Neuronal stem cell (in vitro differentiated cells): ENCODE data around the gene CYP27C1.
A peak's percentile ranks its signal among the peaks of the same experiment; 100 is the strongest.

Source experiments
- DNase-seq: peaks from one replicate; pipeline ENCODE4 v3.0.0-alpha.2; 2013; ENCODE audit warnings: low spot score
- H2AFZ ChIP-seq: one replicate; pipeline ENCODE4 v1.6.1; 2013; ENCODE audit warnings: mild to moderate bottlenecking, low read length, inconsistent platforms
- H2AK5ac ChIP-seq: 2 replicates; pipeline ENCODE4 v1.6.1; 2013; ENCODE audit warnings: low read depth, mild to moderate bottlenecking, inconsistent platforms, low read length, moderate library complexity, mixed read lengths
- H2BK120ac ChIP-seq: 2 replicates; pipeline ENCODE4 v1.6.1; 2013; ENCODE audit warnings: low read depth, mild to moderate bottlenecking, inconsistent platforms, low read length, moderate library complexity, mixed read lengths
- H2BK12ac ChIP-seq: one replicate; pipeline ENCODE4 v1.6.1; 2013; ENCODE audit warnings: low read length, inconsistent platforms
- H2BK15ac ChIP-seq: 2 replicates; pipeline ENCODE4 v1.6.1; 2013; ENCODE audit warnings: mild to moderate bottlenecking, low read length, inconsistent platforms, mixed read lengths
- H2BK5ac ChIP-seq: one replicate; pipeline ENCODE4 v1.6.1; 2013; ENCODE audit warnings: inconsistent platforms, mild to moderate bottlenecking, low read length, moderate library complexity
- H3K14ac ChIP-seq: one replicate; pipeline ENCODE4 v1.6.1; 2013; ENCODE audit warnings: low read length, inconsistent platforms
- H3K18ac ChIP-seq: 2 replicates; pipeline ENCODE4 v1.6.1; 2013; ENCODE audit warnings: low read length, inconsistent platforms
- H3K23ac ChIP-seq: 2 replicates; pipeline ENCODE4 v1.6.1; 2013; ENCODE audit warnings: low read depth, mild to moderate bottlenecking, mixed read lengths, low read length, inconsistent platforms; ENCODE audit not compliant: poor library complexity
- H3K27ac ChIP-seq: replicated peaks from 3 replicates; pipeline ENCODE4 v1.5.1; 2013; ENCODE audit warnings: low read length, inconsistent platforms
- H3K27me3 ChIP-seq, 3 experiments: 2 replicates each; pipeline ENCODE4 v1.6.1; 2013; ENCODE audit warnings: low read length in 3 of 3, mild to moderate bottlenecking in 2 of 3, inconsistent platforms in 1 of 3, low read depth in 1 of 3, mixed read lengths in 1 of 3, moderate library complexity in 1 of 3; ENCODE audit not compliant: control insufficient read depth in 3 of 3, insufficient read depth in 3 of 3
- H3K36me3 ChIP-seq, 2 donors: replicated peaks in 1 of 2; 2 replicates each; pipeline ENCODE4 v1.6.1; 2013; ENCODE audit warnings: low read length in 2 of 2; ENCODE audit not compliant: control insufficient read depth in 2 of 2, insufficient read depth in 2 of 2
- H3K4ac ChIP-seq: 2 replicates; pipeline ENCODE4 v1.6.1; 2013; ENCODE audit warnings: inconsistent platforms, mild to moderate bottlenecking, low read length, moderate library complexity
- H3K4me1 ChIP-seq, 2 donors: 1 replicate in 1 of 2; 2 replicates in 1 of 2; pipeline ENCODE4 v1.6.1; 2013; ENCODE audit warnings: low read length in 2 of 2, low read depth in 1 of 2; ENCODE audit not compliant: control insufficient read depth in 2 of 2, insufficient read depth in 1 of 2
- H3K4me2 ChIP-seq: one replicate; pipeline ENCODE4 v1.6.1; 2013; ENCODE audit warnings: mild to moderate bottlenecking, low read length, inconsistent platforms; ENCODE audit not compliant: insufficient read depth, poor library complexity, severe bottlenecking
- H3K4me3 ChIP-seq, 2 donors: 2 replicates each; pipeline ENCODE4 v1.5.1; 2013; ENCODE audit warnings: low read length in 2 of 2, mild to moderate bottlenecking in 2 of 2, inconsistent platforms in 1 of 2, moderate library complexity in 1 of 2
- H3K79me1 ChIP-seq: one replicate; pipeline ENCODE4 v1.6.1; 2013; ENCODE audit warnings: low read depth, mild to moderate bottlenecking, inconsistent platforms, low read length, moderate library complexity
- H3K9ac ChIP-seq: one replicate; pipeline ENCODE4 v1.6.1; 2013; ENCODE audit warnings: mild to moderate bottlenecking, low read depth, low read length, inconsistent platforms; ENCODE audit not compliant: poor library complexity
- H3K9me3 ChIP-seq, 2 donors: replicated peaks in 1 of 2; 2 replicates each; pipeline versions ENCODE3 to v1.6.1; 2013; ENCODE audit warnings: low read length in 2 of 2, mild to moderate bottlenecking in 2 of 2, inconsistent platforms in 1 of 2, low read depth in 1 of 2, mixed read lengths in 1 of 2, moderate library complexity in 1 of 2; ENCODE audit not compliant: control insufficient read depth in 2 of 2, insufficient read depth in 1 of 2
- H4K8ac ChIP-seq: one replicate; pipeline ENCODE4 v1.6.1; 2013; ENCODE audit warnings: low read depth, mild to moderate bottlenecking, inconsistent platforms, low read length, moderate library complexity
- H4K91ac ChIP-seq: one replicate; pipeline ENCODE4 v1.6.1; 2013; ENCODE audit warnings: low read length, low read depth, mild to moderate bottlenecking, inconsistent platforms; ENCODE audit not compliant: poor library complexity
- WGBS, 2 donors: extraction: QIAGEN DNeasy Blood & Tissue Kit; methylation state at CpG; one replicate each; pipeline ENCODE4 v1.1.7; 2013; ENCODE audit warnings: missing lambda C conversion rate in 2 of 2, mixed read lengths in 1 of 2; ENCODE audit not compliant: insufficient read length in 2 of 2, insufficient replicate concordance in 1 of 2; ENCODE audit errors: extremely low coverage in 2 of 2; 5-methylcytosine and 5-hydroxymethylcytosine counted together

CYP27C1 gene

DNA sequence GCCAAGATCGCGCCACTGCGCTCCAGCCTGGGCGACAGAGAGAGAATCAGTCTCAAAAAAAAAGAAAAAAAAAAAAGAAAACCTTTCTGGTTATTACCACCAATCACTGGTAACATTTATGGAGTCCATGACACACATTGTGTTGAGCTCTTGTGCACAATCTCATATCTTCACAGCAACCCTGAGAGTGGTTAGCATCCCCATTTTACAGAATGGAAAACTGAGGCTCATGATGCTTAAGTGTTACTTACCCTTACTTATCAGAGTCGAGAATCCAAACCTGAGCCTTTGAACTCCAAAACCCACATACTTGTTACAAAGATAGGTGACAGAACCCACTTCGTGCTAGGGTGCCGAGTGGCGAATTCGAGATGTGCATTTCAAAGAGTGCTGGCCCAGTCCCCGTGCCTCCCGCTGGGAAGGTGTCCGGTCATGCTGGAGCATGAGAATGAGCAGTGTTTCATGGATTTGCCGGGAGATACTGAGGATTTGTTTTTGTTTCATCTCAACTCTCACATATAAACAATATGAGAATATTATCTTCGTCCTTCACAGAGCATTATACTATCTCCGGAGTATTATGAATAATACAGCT is 50.9 kb downstream of the CYP27C1 start:
- Histone ChIP-seq H3K79me1 (no peaks in the 10 kb centered on the region), H2AFZ (no peak overlapping the region), H3K4me3 (no peak overlapping the region), H2BK15ac (no peak overlapping the region), H3K9me3 (no peaks in the 10 kb centered on the region), H2BK12ac (no peak overlapping the region), H3K27me3 (no peaks in the 10 kb centered on the region), H3K9ac (no peak overlapping the region), H3K4me1 (peaks cover 8 to 12% of the 10 kb centered on the region in 2 donors), H3K18ac (no peak overlapping the region), H4K91ac (no peak overlapping the region), H2AK5ac (no peak overlapping the region), H4K8ac (no peak overlapping the region), H3K23ac (no peak overlapping the region), H3K36me3 (no peaks in the 10 kb centered on the region), H3K4me2 (no peak overlapping the region), H2BK120ac (no peak overlapping the region), H3K27ac (no peak overlapping the region), H3K4ac (no peak overlapping the region), H2BK5ac (no peak overlapping the region), H3K14ac (no peak overlapping the region)
- no peak for DNase-seq
- WGBS, 2 donors, result no CpG with 5 or more reads among the region's 15 CpGs

DNA sequence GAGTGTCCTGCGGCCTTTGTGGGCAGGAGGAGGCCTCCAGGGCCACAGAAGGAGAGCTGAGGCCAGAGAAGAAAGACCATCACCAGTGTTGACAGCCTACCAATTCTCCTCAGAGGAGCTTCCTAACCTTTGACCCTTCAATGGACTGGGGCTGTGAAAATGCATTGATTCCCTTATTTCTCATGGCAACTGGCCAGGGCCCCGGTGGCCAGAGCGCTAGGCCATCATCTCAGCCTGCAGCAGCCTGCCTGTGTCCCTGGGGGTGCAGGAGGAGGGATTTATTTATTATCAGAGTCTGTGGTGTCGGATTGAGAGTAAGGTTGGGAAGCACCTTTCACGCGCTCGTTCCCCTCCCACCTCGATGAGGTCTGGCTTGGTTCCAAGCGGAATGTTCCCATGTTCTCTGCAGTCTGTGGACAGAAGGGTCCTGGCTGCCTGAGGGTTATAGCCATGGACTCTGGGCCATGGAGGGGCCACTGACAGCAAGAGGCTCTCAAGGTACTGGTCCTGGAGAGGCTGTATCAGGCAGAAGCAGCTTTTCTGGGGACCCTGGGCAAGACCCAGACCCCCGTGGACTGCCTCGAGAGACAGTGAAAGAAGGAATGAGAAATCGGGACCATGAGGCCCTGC is 53.8 kb downstream of the CYP27C1 start:
- no peak overlapping the region for H3K18ac ChIP-seq
- H3K79me1 ChIP-seq, result no peaks in the 10 kb centered on the region
- WGBS, 2 donors, result no CpG with 5 or more reads among the region's 12 CpGs
- no peak for DNase-seq
- H2BK5ac ChIP-seq, result no peak overlapping the region
- no peak overlapping the region for H2BK120ac ChIP-seq
- H3K27ac ChIP-seq, result no peak overlapping the region
- H4K91ac ChIP-seq, result no peak overlapping the region
- H3K9ac ChIP-seq, result no peak overlapping the region
- no peaks in the 10 kb centered on the region for H3K27me3 ChIP-seq
- H3K4me1 ChIP-seq, result peaks cover 10 to 12% of the 10 kb centered on the region in 2 donors
- H3K14ac ChIP-seq, result no peak overlapping the region
- no peak overlapping the region for H2BK15ac ChIP-seq
- no peak overlapping the region for H4K8ac ChIP-seq
- no peaks in the 10 kb centered on the region for H3K36me3 ChIP-seq
- no peak overlapping the region for H3K4me2 ChIP-seq
- no peak overlapping the region for H2AK5ac ChIP-seq
- no peak overlapping the region for H2BK12ac ChIP-seq
- H3K23ac ChIP-seq, result no peak overlapping the region
- H3K9me3 ChIP-seq, result no peaks in the 10 kb centered on the region
- H2AFZ ChIP-seq, result no peak overlapping the region
- H3K4ac ChIP-seq, result no peak overlapping the region
- no peak overlapping the region for H3K4me3 ChIP-seq

- no peak for DNase-seq
Observed at GRCh38 chr2:127165539-127165935, 54.6 kb downstream of the CYP27C1 start.

DNA sequence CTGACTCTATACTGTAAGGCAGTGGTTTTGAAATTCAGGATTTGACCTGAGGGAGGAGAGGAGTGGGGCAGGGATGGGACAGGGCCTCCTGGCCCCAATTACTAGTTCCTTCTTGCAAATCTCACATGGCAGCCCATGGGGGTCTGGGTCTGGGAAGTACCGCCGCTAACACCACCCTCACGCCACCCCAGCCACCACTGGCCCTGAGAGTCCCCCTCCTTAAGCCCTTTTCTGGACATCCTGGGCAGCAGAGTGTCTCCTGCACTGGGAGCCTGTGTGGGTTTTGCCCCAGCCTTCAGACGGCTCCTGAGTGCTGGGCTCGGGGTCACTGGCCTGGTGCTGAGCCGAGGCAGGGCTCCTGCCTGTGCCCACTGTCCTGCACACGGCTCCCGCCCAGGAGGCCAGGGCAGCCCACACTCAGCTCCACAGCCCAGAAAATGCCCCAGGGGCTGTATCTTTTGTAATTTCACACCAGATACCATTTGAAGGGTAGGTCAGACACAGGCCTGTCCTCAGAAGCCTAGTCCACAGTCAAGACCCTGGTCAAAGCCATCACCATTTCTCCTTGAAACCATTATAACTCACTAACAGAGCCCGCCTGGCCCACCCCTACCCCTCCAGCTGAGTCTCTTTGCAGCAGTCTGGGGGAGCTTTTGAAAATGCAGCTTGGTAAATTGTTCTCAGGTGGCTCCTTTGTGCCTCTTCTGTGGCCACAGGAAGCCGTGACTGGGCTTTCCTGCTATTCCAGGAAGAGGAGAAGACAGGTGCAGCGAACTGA is 55.1 kb downstream of the CYP27C1 start:
- DNase-seq, result no peak
- no peak overlapping the region for H2BK5ac ChIP-seq
- peak overlapping the region; percentile 12 for H3K23ac ChIP-seq
- no peak overlapping the region for H3K4me3 ChIP-seq
- H4K8ac ChIP-seq, result no peak overlapping the region
- H2AK5ac ChIP-seq, result peak overlapping the region; percentile 32
- peak overlapping the region; percentile 89 for H3K14ac ChIP-seq
- H3K36me3 ChIP-seq, result no peaks in the 10 kb centered on the region
- H3K79me1 ChIP-seq, result no peaks in the 10 kb centered on the region
- WGBS, 2 donors, result no CpG with 5 or more reads among the region's 11 CpGs
- H2BK15ac ChIP-seq, result no peak overlapping the region
- H2BK120ac ChIP-seq, result no peak overlapping the region
- peaks cover 0 to 3% (median 0%) of the 10 kb centered on the region in 3 experiments for H3K27me3 ChIP-seq
- H2BK12ac ChIP-seq, result no peak overlapping the region
- H3K27ac ChIP-seq, result no peak overlapping the region
- no peak overlapping the region for H3K4me2 ChIP-seq
- H3K4ac ChIP-seq, result no peak overlapping the region
- no peak overlapping the region for H3K9ac ChIP-seq
- peak overlapping the region; percentile 46 for H3K18ac ChIP-seq
- H3K4me1 ChIP-seq, result peaks cover 10 to 12% of the 10 kb centered on the region in 2 donors
- H2AFZ ChIP-seq, result no peak overlapping the region
- no peaks in the 10 kb centered on the region for H3K9me3 ChIP-seq
- H4K91ac ChIP-seq, result no peak overlapping the region

More at GRCh38 chr2:127165539-127165935, 54.6 kb downstream of the CYP27C1 start:
- no peaks in the 10 kb centered on the region for H3K79me1 ChIP-seq
- H2BK12ac ChIP-seq, result no peak overlapping the region
- H3K4me1 ChIP-seq, result peaks cover 10 to 12% of the 10 kb centered on the region in 2 donors
- no peak overlapping the region for H2BK15ac ChIP-seq
- H3K9me3 ChIP-seq, result no peaks in the 10 kb centered on the region
- WGBS, 2 donors, result no CpG with 5 or more reads among the region's 3 CpGs
- H3K27ac ChIP-seq, result no peak overlapping the region
- H2AFZ ChIP-seq, result no peak overlapping the region
- peak overlapping the region; percentile 12 for H3K23ac ChIP-seq
- H3K4me2 ChIP-seq, result no peak overlapping the region
- no peak overlapping the region for H2BK120ac ChIP-seq
- no peak overlapping the region for H3K14ac ChIP-seq
- H3K27me3 ChIP-seq, result no peaks in the 10 kb centered on the region
- no peaks in the 10 kb centered on the region for H3K36me3 ChIP-seq
- H3K4ac ChIP-seq, result no peak overlapping the region
- no peak overlapping the region for H3K4me3 ChIP-seq
- no peak overlapping the region for H3K9ac ChIP-seq
- no peak overlapping the region for H2BK5ac ChIP-seq
- H4K8ac ChIP-seq, result no peak overlapping the region
- no peak overlapping the region for H4K91ac ChIP-seq
- H2AK5ac ChIP-seq, result no peak overlapping the region
- H3K18ac ChIP-seq, result peak overlapping the region; percentile 61
